SHP77 (cell line): ENCODE results near the gene CEMIP2.
"Not testable (repeated sequence)": the region's sequence is repeated elsewhere in the genome, so short reads cannot be mapped to it uniquely, and the experiment has no call there.

ENCODE experiments used
- DNase-seq, 2 experiments: peaks; one replicate each; lab custom pipeline; 2025; lab: John Stamatoyannopoulos, UW

The CEMIP2 gene

GRCh38 chr9:71768388-71769174 lies at the start of gene CEMIP2:
TSS of gene CEMIP2 (minus strand) at chr9:71768513. CDS start at chr9:71750373, 18,140 bp downstream.
- peak; percentile 64 to 73 for DNase-seq

GRCh38 chr9:71816916-71817451 lies 48.7 kb upstream of the CEMIP2 start:
- peak; percentile 12 to 32 for DNase-seq

GRCh38 chr9:71814815-71815214 lies 46.5 kb upstream of the CEMIP2 start:
- no peak for DNase-seq

GRCh38 chr9:71814226-71814625 lies 45.9 kb upstream of the CEMIP2 start:
- no peak for DNase-seq

GRCh38 chr9:71812385-71812784 lies 44.1 kb upstream of the CEMIP2 start:
- DNase-seq: peak; percentile 0 to 3

- no peak for DNase-seq
Observed at GRCh38 chr9:71808068-71808467, 39.8 kb upstream of the CEMIP2 start.

- DNase-seq: peak; percentile 34 to 68
Observed at GRCh38 chr9:71806901-71807307, 38.6 kb upstream of the CEMIP2 start.

- DNase-seq: not testable (repeated sequence)
Observed at GRCh38 chr9:71805096-71805495, 36.8 kb upstream of the CEMIP2 start.

GRCh38 chr9:71801826-71802225 lies 33.5 kb upstream of the CEMIP2 start:
- no peak for DNase-seq

GRCh38 chr9:71797266-71797665 lies 29.0 kb upstream of the CEMIP2 start:
- no peak for DNase-seq

GRCh38 chr9:71796100-71796767 lies 27.9 kb upstream of the CEMIP2 start:
- no peak for DNase-seq

GRCh38 chr9:71795097-71795813 lies 26.9 kb upstream of the CEMIP2 start:
- no peak for DNase-seq

- DNase-seq: no peak
Observed at GRCh38 chr9:71793386-71794105, 25.2 kb upstream of the CEMIP2 start.

GRCh38 chr9:71791875-71792274 lies 23.6 kb upstream of the CEMIP2 start:
- DNase-seq: no peak

- DNase-seq: no peak
Observed at GRCh38 chr9:71790296-71790695, 22.0 kb upstream of the CEMIP2 start.

GRCh38 chr9:71783120-71783523 lies 14.8 kb upstream of the CEMIP2 start:
- peak; percentile 68 to 81 for DNase-seq

GRCh38 chr9:71781391-71781790 lies 13.1 kb upstream of the CEMIP2 start:
- DNase-seq: no peak

- no peak for DNase-seq
Observed at GRCh38 chr9:71780953-71781352, 12.6 kb upstream of the CEMIP2 start.

- DNase-seq: no peak
Observed at GRCh38 chr9:71778085-71778484, 9.8 kb upstream of the CEMIP2 start.

- DNase-seq: peak in 1 of 2 experiments; percentile 7
Observed at GRCh38 chr9:71774920-71775319, 6.6 kb upstream of the CEMIP2 start.

- no peak for DNase-seq
Observed at GRCh38 chr9:71772726-71773125, 4.4 kb upstream of the CEMIP2 start.

GRCh38 chr9:71770170-71770569 lies 1.9 kb upstream of the CEMIP2 start:
- no peak for DNase-seq
